ELR (cell line): ENCODE measurements around the gene RABL6.
"Not testable (repeated sequence)": the region's sequence is repeated elsewhere in the genome, so short reads cannot be mapped to it uniquely, and the experiment has no call there.

Experiments
- DNase-seq: peaks from one replicate; pipeline ENCODE4 v3.0.0-alpha.2; 2015; ENCODE audit warnings: low read depth

RABL6 gene

GRCh38 chr9:136796238-136796774, 11.4 kb upstream of the RABL6 start, which contains the start of gene CCDC183:
Gene CCDC183, plus strand, starts transcription at chr9:136796338. Its CDS starts 60 bp downstream, at chr9:136796398.
- no peak for DNase-seq

GRCh38 chr9:136796775-136797347, 10.9 kb upstream of the RABL6 start:
- not testable (repeated sequence) for DNase-seq

GRCh38 chr9:136798708-136799078, 9.1 kb upstream of the RABL6 start:
- DNase-seq = no peak

GRCh38 chr9:136799079-136799853, 8.5 kb upstream of the RABL6 start:
- no peak for DNase-seq

GRCh38 chr9:136799854-136800657, 7.7 kb upstream of the RABL6 start:
- DNase-seq = peak; percentile 73

- DNase-seq = no peak
Measured at GRCh38 chr9:136802321-136802720, 5.4 kb upstream of the RABL6 start.

- not testable (repeated sequence) for DNase-seq
Measured at GRCh38 chr9:136803009-136803550, 4.7 kb upstream of the RABL6 start.

GRCh38 chr9:136803551-136804508, 3.9 kb upstream of the RABL6 start:
- DNase-seq = no peak

GRCh38 chr9:136804509-136805206, 3.1 kb upstream of the RABL6 start:
- DNase-seq = no peak

GRCh38 chr9:136805207-136805740, 2.5 kb upstream of the RABL6 start:
- no peak for DNase-seq

- DNase-seq = no peak
Measured at GRCh38 chr9:136806067-136806466, 1.7 kb upstream of the RABL6 start.

GRCh38 chr9:136806631-136807201, 1.0 kb upstream of the RABL6 start:
- no peak for DNase-seq

GRCh38 chr9:136808075-136808805, 492 bp downstream of the RABL6 start:
- DNase-seq = peak; percentile 37

- peak; percentile 53 for DNase-seq
Measured at GRCh38 chr9:136808806-136809158, 1.0 kb downstream of the RABL6 start.

- DNase-seq = no peak
Measured at GRCh38 chr9:136814725-136815421, 7.1 kb downstream of the RABL6 start.

GRCh38 chr9:136815422-136815782, 7.7 kb downstream of the RABL6 start:
- no peak for DNase-seq

- DNase-seq = no peak
Measured at GRCh38 chr9:136820971-136821825, 13.4 kb downstream of the RABL6 start.
